Testis (tissue), 3 donors: ENCODE results near the gene ZMIZ1. TPM values are rescaled to one million over a fixed set of nuclear protein-coding genes. Genes with fewer than 3 reads are reported as not detected.
A peak's percentile ranks its signal among the peaks of the same experiment; 100 is the strongest.

ENCODE experiments used
- DNase-seq: peaks from one replicate; pipeline ENCODE4 v3.0.0-alpha.2; 2019
- H3K27ac ChIP-seq, 2 donors: fragments of 200-600 bp; sonication (generic); one replicate each; pipeline ENCODE4 v1.5.1; 2019
- H3K27me3 ChIP-seq: fragments of 200-600 bp; sonication (generic); one replicate; pipeline ENCODE4 v1.5.1; 2019
- H3K36me3 ChIP-seq: fragments of 200-600 bp; sonication (generic); one replicate; pipeline ENCODE4 v1.5.1; 2017; ENCODE audit warnings: low read depth; ENCODE audit errors: missing control alignments
- H3K4me1 ChIP-seq: fragments of 200-600 bp; sonication (generic); one replicate; pipeline ENCODE4 v1.5.1; 2019
- H3K4me3 ChIP-seq, 2 donors: fragments of 200-600 bp; sonication (generic); one replicate each; pipeline ENCODE4 v1.5.1; 2017 to 2019
- H3K9me3 ChIP-seq: fragments of 200-600 bp; sonication (generic); one replicate; pipeline ENCODE4 v1.5.1; 2017
- POLR2A ChIP-seq: fragments of 450-650 bp; IDR thresholded peaks from one replicate; pipeline ENCODE4 v1.6.1; 2017; ENCODE audit warnings: antibody characterized with exemption, mild to moderate bottlenecking, moderate library complexity
- WGBS, 2 donors: methylation state at CpG; one replicate each; pipeline ENCODE4 v1.1.5; 2018; 5-methylcytosine and 5-hydroxymethylcytosine counted together
- intact Hi-C: fragments of 100-400 bp; cut with DNase I; formaldehyde crosslinking; loops from one replicate; pipeline ENCODE4 v1.15.1; 2023; ENCODE audit warnings: low total_unique reads
- polyA plus RNA-seq: library from polyadenylated mRNA; stranded (reverse); fragments of 350-450 nt; fragmentation: Illumina TruSeq; extraction: RNeasy Lipid Tissue Mini Kit (QIAGEN cat#74804); gene quantifications from one replicate; pipeline ENCODE4 v1.2.3, GENCODE V29; 2014; ENCODE audit warnings: low read depth, low replicate concordance; ENCODE audit not compliant: insufficient read depth
- total RNA-seq, 2 donors: library from RNA; depleted of rRNA; stranded (reverse); fragments of >200 nt; gene quantifications; one replicate each; pipeline ENCODE4 v1.2.3, GENCODE V29; 2016
- TF ChIP-seq, protein P1 (sequence below), 3 experiments: fragments of 450-650 bp in 2 of 3; fragments of 200-600 bp in 1 of 3; sonication (generic) in 1 of 3; IDR thresholded peaks; one replicate each; pipeline ENCODE4 v1.5.1; 2016 to 2019; ENCODE audit warnings: antibody characterized with exemption in 3 of 3, mild to moderate bottlenecking in 2 of 3, moderate library complexity in 1 of 3

ZMIZ1 gene
- total and polyA plus RNA-seq, 3 donors from 2014 or later, result 15.2 to 22.0 (median 18.8) TPM

DNA sequence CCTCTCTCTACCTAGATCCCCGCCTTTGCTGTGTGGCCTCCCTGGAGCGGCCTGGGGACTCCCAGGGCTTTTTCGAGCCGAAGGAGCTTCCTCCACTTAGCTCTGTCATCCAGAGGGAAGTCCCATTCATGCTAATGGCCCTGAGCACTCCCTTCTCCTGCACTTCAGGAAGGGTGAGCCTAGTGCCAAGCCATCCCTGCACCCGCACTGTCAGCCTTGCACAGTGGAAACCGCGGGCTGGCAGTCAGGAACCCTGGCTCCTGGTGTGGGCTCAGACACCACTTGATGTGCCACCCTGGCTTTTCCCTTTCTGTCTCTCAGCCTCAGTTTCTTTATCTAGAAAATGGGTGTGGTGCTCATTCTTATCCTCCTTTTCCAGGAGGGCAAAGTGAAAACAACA is 131.6 kb downstream of the ZMIZ1 start:
- Histone ChIP-seq H3K4me1 (peaks cover 9% of the 10 kb centered on the region), H3K9me3 (no peaks in the 10 kb centered on the region), H3K27me3 (no peaks in the 10 kb centered on the region), H3K27ac (no peak overlapping the region), H3K4me3 (no peak overlapping the region), H3K36me3 (no peaks in the 10 kb centered on the region)
- no peak for TF ChIP-seq POLR2A
- TF ChIP-seq, protein P1, sequence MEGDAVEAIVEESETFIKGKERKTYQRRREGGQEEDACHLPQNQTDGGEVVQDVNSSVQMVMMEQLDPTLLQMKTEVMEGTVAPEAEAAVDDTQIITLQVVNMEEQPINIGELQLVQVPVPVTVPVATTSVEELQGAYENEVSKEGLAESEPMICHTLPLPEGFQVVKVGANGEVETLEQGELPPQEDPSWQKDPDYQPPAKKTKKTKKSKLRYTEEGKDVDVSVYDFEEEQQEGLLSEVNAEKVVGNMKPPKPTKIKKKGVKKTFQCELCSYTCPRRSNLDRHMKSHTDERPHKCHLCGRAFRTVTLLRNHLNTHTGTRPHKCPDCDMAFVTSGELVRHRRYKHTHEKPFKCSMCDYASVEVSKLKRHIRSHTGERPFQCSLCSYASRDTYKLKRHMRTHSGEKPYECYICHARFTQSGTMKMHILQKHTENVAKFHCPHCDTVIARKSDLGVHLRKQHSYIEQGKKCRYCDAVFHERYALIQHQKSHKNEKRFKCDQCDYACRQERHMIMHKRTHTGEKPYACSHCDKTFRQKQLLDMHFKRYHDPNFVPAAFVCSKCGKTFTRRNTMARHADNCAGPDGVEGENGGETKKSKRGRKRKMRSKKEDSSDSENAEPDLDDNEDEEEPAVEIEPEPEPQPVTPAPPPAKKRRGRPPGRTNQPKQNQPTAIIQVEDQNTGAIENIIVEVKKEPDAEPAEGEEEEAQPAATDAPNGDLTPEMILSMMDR (IDR thresholded peaks at IDR 0.05), result no peak
- WGBS, 2 donors, result 91 to 100% methylated on average over 1 to 7 of the region's 7 CpGs
- intact Hi-C loops, result no loop called here
- no peak for DNase-seq

DNA sequence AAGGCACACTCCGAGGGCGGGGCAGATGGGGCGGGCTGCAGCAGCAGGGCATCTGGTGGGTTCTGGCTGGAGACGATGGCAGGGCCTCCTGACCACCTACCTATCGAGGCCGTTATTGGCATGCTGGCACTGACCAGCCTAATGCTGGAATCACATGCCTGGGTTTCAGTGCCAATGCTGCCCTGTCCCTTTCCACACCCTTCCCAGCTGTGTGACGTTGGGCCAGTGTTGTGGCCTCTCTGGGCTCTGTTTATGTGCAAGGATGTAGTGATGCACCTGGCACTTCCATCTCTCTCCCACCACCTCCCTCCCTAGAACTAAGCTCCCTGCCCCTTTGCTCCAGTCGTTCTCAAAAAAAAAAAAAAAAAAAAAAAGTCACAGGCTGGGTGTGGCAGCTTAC is 132.9 kb downstream of the ZMIZ1 start:
- Histone ChIP-seq H3K4me3 (no peak overlapping the region), H3K27me3 (no peaks in the 10 kb centered on the region), H3K36me3 (no peaks in the 10 kb centered on the region), H3K9me3 (no peaks in the 10 kb centered on the region), H3K4me1 (peaks cover 15% of the 10 kb centered on the region), H3K27ac (no peak overlapping the region)
- DNase-seq, result no peak
- 77 to 88% methylated on average over 3 to 8 of the region's 8 CpGs for WGBS, 2 donors
- intact Hi-C loops, result no loop called here
- no peak for TF ChIP-seq POLR2A
- TF ChIP-seq, protein P1 (IDR thresholded peaks at IDR 0.05), result no peak

DNA sequence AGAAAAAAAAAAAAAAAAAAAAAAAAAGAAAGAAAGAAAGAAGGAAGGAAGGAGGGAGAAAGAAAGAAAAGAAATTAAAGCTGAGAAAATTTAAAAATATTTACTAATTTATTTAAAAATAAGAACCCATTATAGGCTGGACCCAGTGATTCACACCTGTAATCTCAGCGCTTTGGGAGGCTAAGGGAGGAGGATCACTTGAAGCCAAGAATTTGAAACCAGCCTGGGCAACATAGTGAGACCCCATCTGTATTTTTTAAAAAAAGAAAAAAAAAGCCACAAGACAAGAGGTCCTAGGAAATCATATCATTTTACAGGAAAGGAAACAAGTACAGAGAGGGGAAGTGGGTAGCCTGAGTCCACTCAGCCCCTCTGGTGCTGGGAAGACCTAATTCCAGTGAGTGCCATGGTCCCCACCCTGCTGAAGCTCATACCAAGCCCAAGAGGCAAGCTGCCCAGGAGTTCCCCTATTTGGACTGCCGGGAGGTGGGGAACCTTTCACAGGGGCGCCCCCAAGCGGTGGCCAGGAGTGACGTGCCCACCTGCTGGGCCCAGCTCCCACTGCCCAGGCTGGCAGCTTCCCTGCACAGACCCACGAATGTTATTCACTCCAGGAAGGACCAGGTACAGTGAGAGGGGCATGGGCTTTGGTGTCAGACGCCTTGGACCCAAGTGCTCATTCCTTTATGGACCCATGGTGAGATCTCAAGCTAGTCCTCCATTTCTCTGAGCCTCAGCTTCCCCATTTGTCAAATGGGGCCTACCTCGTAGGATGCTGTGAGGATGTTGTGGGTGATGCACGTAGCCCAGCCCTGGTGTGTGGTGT is 133.6 kb downstream of the ZMIZ1 start:
- no peak overlapping the region for H3K27ac ChIP-seq
- no peaks in the 10 kb centered on the region for H3K36me3 ChIP-seq
- WGBS, 2 donors, result 67 to 97% methylated on average over 3 to 9 of the region's 9 CpGs
- TF ChIP-seq POLR2A, result no peak
- TF ChIP-seq, protein P1 (IDR thresholded peaks at IDR 0.05), result peak in 2 of 3 experiments; percentile 9 to 31
- intact Hi-C loops, result no loop called here
- no peak for DNase-seq
- H3K4me3 ChIP-seq, result no peak overlapping the region
- H3K9me3 ChIP-seq, result no peaks in the 10 kb centered on the region
- H3K27me3 ChIP-seq, result no peaks in the 10 kb centered on the region
- peaks cover 15% of the 10 kb centered on the region for H3K4me1 ChIP-seq

DNA sequence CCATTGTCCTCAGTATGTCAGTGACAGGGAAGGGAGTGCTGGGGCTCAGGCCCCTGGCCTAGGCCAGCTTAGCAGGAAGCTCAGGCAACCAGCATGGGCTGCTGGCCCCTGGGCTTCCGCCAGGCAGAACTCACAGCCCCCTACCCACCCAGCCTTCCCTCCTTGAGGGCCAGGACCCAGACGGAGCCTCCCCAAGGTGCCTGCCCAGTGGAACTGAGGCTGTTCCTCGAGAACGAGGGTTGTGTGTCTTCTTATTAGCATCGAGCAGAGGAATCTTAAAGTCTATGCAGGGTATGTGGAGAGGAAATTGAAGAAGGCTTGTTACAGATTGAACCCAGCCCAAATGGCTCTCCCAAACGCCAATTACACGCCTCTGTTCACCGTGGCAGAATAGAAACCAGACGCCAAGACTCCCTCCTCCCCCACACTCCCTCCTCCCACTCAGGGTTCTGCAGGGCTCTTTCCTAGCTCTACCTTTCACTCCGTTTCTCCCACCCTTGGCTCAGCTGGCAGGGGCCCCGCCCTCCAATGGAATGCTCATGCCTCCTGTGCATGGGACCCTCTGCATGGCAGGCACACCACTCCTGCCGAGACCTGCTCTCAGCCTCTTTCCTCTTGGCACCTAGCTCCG is 134.4 kb downstream of the ZMIZ1 start:
- intact Hi-C loops, result no loop called here
- Histone ChIP-seq H3K27ac (no peak overlapping the region), H3K4me3 (no peak overlapping the region), H3K27me3 (no peaks in the 10 kb centered on the region), H3K36me3 (no peaks in the 10 kb centered on the region), H3K9me3 (no peaks in the 10 kb centered on the region), H3K4me1 (peaks cover 15% of the 10 kb centered on the region)
- WGBS, 2 donors, result 57 to 76% methylated on average over 12 to 13 of the region's 13 CpGs
- no peak for TF ChIP-seq POLR2A
- TF ChIP-seq, protein P1 (IDR thresholded peaks at IDR 0.05), result no peak
- no peak for DNase-seq
